OCI-LY3 (cell line): ENCODE measurements around the gene GPR132.

Experiments
- H2AFZ ChIP-seq: fragments of 200-600, 300-600 bp; shearing (Covaris generic); 2 replicates; pipeline ENCODE4 v1.6.0; 2014; ENCODE audit warnings: antibody characterized with exemption, low read depth, low read length
- H3K27ac ChIP-seq: fragments of 200-600, 300-600 bp; sonication (generic); 2 replicates; pipeline ENCODE4 v1.5.1; 2014; ENCODE audit warnings: mild to moderate bottlenecking, low read length, moderate library complexity, mixed read lengths
- H3K27me3 ChIP-seq: fragments of 200-600, 300-600 bp; sonication (generic); 2 replicates; pipeline ENCODE4 v1.6.1; 2014; ENCODE audit warnings: low read depth, low read length, mixed read lengths
- H3K36me3 ChIP-seq: fragments of 200-600, 300-600 bp; sonication (generic); replicated peaks from 2 replicates; pipeline ENCODE3; 2014; ENCODE audit warnings: low read depth, low read length, mixed read lengths
- H3K4me1 ChIP-seq: fragments of 300-600, 200-600 bp; sonication (generic); 2 replicates; pipeline ENCODE4 v1.6.1; 2014; ENCODE audit warnings: low read length, mixed read lengths
- H3K4me2 ChIP-seq: fragments of 200-600, 300-600 bp; sonication (generic); 2 replicates; pipeline ENCODE4 v1.6.1; 2014; ENCODE audit warnings: low read length, mixed read lengths
- H3K4me3 ChIP-seq: fragments of 300-600, 200-600 bp; sonication (generic); 2 replicates; pipeline ENCODE4 v1.5.1; 2014; ENCODE audit warnings: antibody characterized with exemption, mild to moderate bottlenecking, low read length, moderate library complexity
- H3K79me2 ChIP-seq: fragments of 300-600, 200-600 bp; shearing (Covaris generic); 2 replicates; pipeline ENCODE4 v1.6.1; 2014; ENCODE audit warnings: mild to moderate bottlenecking, low read length, mixed read lengths
- H3K9ac ChIP-seq: fragments of 300-600, 200-600 bp; shearing (Covaris generic); 2 replicates; pipeline ENCODE4 v1.6.0; 2014; ENCODE audit warnings: mild to moderate bottlenecking, low read length, moderate library complexity
- H3K9me3 ChIP-seq: fragments of 200-600, 300-600 bp; shearing (Covaris generic); 2 replicates; pipeline ENCODE4 v1.6.1; 2014; ENCODE audit warnings: low read length, mixed read lengths; ENCODE audit not compliant: insufficient read depth
- H4K20me1 ChIP-seq: fragments of 200-600, 300-600 bp; sonication (generic); 2 replicates; pipeline ENCODE4 v1.6.1; 2016; ENCODE audit warnings: low read length, mixed read lengths; ENCODE audit not compliant: insufficient read depth
- EZH2phosphoT487 ChIP-seq: fragments of 200-600 bp; shearing (Covaris generic); IDR thresholded peaks from 2 replicates; pipeline ENCODE4 v1.6.1; 2018; ENCODE audit warnings: antibody characterized with exemption, mixed run types, low read depth
- TF ChIP-seq, protein P1 (sequence below): fragments of 200-600, 300-600 bp; sonication (generic); IDR thresholded peaks from 2 replicates; pipeline ENCODE4 v1.5.1; 2014; ENCODE audit warnings: antibody characterized with exemption, low read length, low read depth

The GPR132 gene

DNA sequence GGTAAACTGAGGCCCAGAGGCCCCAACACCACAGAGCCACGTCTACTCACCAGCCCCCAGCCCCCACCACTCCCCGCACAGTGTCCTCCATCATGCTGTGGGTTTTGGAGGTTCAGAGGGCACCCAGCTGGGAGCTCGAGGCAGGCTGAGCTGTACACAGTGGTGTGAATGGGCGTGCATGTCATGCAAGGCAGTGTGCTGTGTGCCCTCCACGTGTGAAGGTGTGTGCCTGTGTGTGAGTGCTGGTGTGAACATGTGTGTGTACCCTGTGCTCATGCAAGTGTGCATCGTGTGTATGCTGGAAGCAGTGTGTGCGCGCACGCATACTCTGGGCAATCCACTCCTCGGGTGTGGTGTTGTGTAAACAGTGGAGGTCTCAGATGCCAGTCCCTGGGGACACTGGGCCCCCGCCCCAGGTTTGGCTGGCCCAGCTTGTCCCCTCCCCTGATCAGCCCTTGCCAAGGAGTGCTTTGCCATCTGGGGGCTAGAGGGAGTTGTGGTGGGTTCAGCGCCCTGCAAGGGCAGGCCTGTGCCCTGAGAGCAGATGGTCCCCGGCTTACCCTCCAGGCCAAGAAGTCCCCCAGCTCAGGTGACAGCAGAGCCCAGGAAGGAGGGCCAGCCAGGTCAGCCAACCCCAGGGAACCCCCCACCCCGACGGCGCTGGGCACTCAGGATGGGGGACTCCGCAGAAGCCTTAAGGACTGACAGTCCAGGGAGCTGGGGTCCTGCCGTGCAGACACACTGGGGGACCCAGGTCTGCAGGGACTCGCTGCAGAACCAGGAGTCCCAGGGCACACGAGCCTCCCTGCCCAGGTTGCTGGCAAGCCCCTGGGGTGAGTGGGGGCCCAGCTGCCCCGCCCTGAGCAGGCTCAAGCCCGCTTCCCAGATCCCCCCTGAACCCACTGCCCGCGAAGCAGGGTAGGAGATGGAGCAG, 23.8 kb upstream of the GPR132 start:
- Histone ChIP-seq H3K36me3 (no peaks in the 10 kb centered on the region), H3K9ac (no peak overlapping the region), H3K79me2 (no peaks in the 10 kb centered on the region; the same call in 1 of the 2 replicates), H3K27ac (no peak overlapping the region), H4K20me1 (peaks cover 5% of the 10 kb centered on the region; the same call in 1 of the 2 replicates), H3K4me2 (no peak overlapping the region), H3K4me3 (no peak overlapping the region), H3K4me1 (peaks cover 36% of the 10 kb centered on the region), H3K9me3 (no peaks in the 10 kb centered on the region), H2AFZ (no peak overlapping the region), H3K27me3 (no peaks in the 10 kb centered on the region)
- TF ChIP-seq EZH2phosphoT487 = no peak
- TF ChIP-seq, protein P1, sequence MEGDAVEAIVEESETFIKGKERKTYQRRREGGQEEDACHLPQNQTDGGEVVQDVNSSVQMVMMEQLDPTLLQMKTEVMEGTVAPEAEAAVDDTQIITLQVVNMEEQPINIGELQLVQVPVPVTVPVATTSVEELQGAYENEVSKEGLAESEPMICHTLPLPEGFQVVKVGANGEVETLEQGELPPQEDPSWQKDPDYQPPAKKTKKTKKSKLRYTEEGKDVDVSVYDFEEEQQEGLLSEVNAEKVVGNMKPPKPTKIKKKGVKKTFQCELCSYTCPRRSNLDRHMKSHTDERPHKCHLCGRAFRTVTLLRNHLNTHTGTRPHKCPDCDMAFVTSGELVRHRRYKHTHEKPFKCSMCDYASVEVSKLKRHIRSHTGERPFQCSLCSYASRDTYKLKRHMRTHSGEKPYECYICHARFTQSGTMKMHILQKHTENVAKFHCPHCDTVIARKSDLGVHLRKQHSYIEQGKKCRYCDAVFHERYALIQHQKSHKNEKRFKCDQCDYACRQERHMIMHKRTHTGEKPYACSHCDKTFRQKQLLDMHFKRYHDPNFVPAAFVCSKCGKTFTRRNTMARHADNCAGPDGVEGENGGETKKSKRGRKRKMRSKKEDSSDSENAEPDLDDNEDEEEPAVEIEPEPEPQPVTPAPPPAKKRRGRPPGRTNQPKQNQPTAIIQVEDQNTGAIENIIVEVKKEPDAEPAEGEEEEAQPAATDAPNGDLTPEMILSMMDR = no peak

DNA sequence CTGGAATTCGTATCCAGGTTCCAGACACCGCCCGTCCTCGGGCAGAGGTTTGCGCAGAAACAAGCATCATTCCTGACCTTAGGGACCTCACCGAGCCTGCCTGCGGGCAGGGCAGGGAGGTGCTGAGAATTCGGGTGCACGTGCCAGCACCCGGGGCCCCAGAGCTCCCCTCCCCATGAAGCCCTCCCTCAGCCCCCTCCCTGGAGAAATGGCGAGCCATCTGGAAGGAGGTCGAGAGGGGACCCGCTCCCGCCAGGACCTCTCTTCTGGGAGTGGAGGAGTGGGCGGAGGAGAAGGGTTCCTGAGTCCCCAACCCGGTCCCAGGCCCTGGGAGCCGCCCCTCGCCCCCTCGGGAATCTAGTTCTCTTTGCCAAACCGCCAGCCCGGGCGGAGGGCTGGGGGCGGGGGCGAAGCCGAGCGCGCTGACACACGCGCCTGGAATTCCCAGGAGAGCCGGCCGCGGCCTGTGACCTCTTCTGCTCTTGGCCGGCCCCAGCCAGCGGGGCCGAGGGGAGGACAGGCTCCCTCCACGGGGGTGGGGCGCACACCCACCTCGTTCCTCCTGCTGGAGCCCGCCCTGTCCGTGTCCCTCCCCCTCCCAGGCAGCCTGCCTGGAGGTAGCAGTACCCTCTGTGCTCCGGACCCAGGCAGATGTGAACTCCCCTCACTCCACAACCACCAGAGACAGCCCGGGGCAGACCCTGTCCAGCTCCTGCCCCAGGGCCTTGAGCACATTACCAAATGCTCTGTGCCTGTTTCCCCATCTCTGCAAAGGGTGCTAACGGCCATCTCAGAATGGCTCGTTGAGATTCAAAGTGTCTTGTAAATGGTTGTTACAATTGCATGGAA, 23.0 kb upstream of the GPR132 start:
- no peaks in the 10 kb centered on the region for H3K79me2 ChIP-seq
- peak overlapping the region; percentile 86 for H3K9ac ChIP-seq
- peaks cover 34% of the 10 kb centered on the region for H3K4me1 ChIP-seq
- no peaks in the 10 kb centered on the region for H3K36me3 ChIP-seq
- no peak overlapping the region for H3K27ac ChIP-seq
- peaks cover 5% of the 10 kb centered on the region; the same call in 1 of the 2 replicates for H4K20me1 ChIP-seq
- peak overlapping the region; percentile 93 for H3K4me2 ChIP-seq
- no peak overlapping the region for H2AFZ ChIP-seq
- H3K9me3 ChIP-seq = no peaks in the 10 kb centered on the region
- TF ChIP-seq EZH2phosphoT487 = no peak
- TF ChIP-seq, protein P1 = no peak
- peak overlapping the region; percentile 79 for H3K4me3 ChIP-seq
- no peaks in the 10 kb centered on the region for H3K27me3 ChIP-seq

DNA sequence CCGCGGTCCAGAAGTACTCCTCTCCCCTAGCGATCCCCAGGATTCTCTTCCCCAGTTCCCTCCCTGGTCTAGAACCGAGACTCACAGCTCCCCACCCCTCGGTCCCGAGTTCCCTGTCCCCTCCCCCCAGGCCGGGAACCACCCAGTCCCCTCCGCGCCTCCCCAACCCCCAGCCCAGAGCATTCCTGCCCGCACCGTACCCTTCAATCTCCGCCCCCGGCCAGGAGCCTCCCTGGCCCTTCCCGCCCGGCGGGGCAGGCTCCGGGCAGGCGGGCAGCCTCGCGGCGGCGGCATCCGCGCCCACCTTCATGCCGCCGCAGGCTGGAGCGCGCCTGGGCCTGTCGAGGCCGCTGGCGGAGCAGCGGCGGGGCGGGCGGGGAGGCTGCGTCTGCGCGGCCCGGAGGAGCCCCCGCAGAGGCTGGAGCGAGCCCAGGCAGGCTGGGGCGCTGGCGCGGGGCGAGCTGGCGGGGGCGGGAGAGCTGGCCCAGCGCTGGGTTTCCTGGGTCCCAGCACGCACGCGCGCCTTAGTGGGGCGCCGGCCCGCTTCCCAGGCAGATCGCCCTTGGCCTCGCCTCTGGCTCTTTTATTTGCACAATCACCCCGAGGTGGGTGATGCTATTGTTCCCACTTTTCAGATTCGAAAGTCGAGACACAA, 22.2 kb upstream of the GPR132 start:
- H3K4me2 ChIP-seq = peak overlapping the region; percentile 93
- H4K20me1 ChIP-seq = peaks cover 5% of the 10 kb centered on the region; the same call in 1 of the 2 replicates
- H3K36me3 ChIP-seq = no peaks in the 10 kb centered on the region
- peak overlapping the region; percentile 60 for H3K27ac ChIP-seq
- H3K4me3 ChIP-seq = peak overlapping the region; percentile 79
- peaks cover 33% of the 10 kb centered on the region for H3K4me1 ChIP-seq
- H3K9ac ChIP-seq = peak overlapping the region; percentile 86
- H3K9me3 ChIP-seq = no peaks in the 10 kb centered on the region
- TF ChIP-seq, protein P1 = no peak
- TF ChIP-seq EZH2phosphoT487 = no peak
- H2AFZ ChIP-seq = no peak overlapping the region
- H3K27me3 ChIP-seq = no peaks in the 10 kb centered on the region
- no peaks in the 10 kb centered on the region for H3K79me2 ChIP-seq
